ENCODE results near the gene PRPF8.

GRCh38 chr17:1611715-1612114, 73.0 kb downstream of the PRPF8 start:
- TF ChIP-seq, protein P1, sequence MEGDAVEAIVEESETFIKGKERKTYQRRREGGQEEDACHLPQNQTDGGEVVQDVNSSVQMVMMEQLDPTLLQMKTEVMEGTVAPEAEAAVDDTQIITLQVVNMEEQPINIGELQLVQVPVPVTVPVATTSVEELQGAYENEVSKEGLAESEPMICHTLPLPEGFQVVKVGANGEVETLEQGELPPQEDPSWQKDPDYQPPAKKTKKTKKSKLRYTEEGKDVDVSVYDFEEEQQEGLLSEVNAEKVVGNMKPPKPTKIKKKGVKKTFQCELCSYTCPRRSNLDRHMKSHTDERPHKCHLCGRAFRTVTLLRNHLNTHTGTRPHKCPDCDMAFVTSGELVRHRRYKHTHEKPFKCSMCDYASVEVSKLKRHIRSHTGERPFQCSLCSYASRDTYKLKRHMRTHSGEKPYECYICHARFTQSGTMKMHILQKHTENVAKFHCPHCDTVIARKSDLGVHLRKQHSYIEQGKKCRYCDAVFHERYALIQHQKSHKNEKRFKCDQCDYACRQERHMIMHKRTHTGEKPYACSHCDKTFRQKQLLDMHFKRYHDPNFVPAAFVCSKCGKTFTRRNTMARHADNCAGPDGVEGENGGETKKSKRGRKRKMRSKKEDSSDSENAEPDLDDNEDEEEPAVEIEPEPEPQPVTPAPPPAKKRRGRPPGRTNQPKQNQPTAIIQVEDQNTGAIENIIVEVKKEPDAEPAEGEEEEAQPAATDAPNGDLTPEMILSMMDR (IDR thresholded peaks at IDR 0.05; ENCODE audit: low read depth, low read length, missing input control) = no peak
- no peak for TF ChIP-seq REST (IDR thresholded peaks at IDR 0.05)

All from liver (tissue), 2 donors.